Measurements from ENCODE around the gene SAMD4A.

GRCh38 chr14:54817506-54817905 is 250.6 kb downstream of the SAMD4A start:
- TF ChIP-seq, protein P1, sequence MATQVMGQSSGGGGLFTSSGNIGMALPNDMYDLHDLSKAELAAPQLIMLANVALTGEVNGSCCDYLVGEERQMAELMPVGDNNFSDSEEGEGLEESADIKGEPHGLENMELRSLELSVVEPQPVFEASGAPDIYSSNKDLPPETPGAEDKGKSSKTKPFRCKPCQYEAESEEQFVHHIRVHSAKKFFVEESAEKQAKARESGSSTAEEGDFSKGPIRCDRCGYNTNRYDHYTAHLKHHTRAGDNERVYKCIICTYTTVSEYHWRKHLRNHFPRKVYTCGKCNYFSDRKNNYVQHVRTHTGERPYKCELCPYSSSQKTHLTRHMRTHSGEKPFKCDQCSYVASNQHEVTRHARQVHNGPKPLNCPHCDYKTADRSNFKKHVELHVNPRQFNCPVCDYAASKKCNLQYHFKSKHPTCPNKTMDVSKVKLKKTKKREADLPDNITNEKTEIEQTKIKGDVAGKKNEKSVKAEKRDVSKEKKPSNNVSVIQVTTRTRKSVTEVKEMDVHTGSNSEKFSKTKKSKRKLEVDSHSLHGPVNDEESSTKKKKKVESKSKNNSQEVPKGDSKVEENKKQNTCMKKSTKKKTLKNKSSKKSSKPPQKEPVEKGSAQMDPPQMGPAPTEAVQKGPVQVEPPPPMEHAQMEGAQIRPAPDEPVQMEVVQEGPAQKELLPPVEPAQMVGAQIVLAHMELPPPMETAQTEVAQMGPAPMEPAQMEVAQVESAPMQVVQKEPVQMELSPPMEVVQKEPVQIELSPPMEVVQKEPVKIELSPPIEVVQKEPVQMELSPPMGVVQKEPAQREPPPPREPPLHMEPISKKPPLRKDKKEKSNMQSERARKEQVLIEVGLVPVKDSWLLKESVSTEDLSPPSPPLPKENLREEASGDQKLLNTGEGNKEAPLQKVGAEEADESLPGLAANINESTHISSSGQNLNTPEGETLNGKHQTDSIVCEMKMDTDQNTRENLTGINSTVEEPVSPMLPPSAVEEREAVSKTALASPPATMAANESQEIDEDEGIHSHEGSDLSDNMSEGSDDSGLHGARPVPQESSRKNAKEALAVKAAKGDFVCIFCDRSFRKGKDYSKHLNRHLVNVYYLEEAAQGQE (IDR thresholded peaks at IDR 0.05; ENCODE audit: insufficient replicate concordance, low read depth): no peak
- TF ChIP-seq CTCF (IDR thresholded peaks at IDR 0.05; ENCODE audit: insufficient read depth, low read length): no peak
- TF ChIP-seq POLR2AphosphoS5 (IDR thresholded peaks at IDR 0.05; ENCODE audit: low read depth): no peak
- TF ChIP-seq SPI1 (IDR thresholded peaks at IDR 0.05; ENCODE audit: borderline replicate concordance, low read depth): no peak
- TF ChIP-seq GABPA (IDR thresholded peaks at IDR 0.05; ENCODE audit: low read depth): no peak

Data from HL-60 (cell line).